ENCODE results near the gene TRIM9. TPM values are rescaled to one million over a fixed set of nuclear protein-coding genes. Genes with fewer than 3 reads are reported as not detected.

The TRIM9 gene
- total and polyA plus RNA-seq, 2 donors (not counting 3 experiments of a cell fraction or from before 2014, with no cell fraction given), result not detected

DNA sequence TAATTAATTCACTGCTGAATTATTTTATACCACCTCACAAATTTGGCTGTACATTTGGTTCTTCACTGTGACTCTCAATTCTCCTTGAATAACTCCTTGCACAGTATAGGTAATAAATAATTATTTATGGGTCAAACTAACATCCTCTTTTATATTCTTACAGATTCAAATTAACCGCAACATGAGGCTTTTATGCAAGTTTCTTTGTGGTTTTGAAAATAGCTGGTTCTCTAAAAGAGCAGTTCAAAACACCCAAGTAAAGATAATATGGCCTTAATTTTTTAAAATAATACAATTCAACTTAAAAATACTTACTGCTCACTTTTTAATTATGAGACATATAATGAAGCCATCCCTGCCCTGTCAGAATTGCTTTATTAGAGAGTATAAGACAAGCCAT, 12.9 kb upstream of the TRIM9 start:
- H3K36me3 ChIP-seq (ENCODE audit: control insufficient read depth in 2 of 2, extremely low read depth in 1 of 2, insufficient read depth in 2 of 2, low read length in 2 of 2), result no peaks in the 10 kb centered on the region
- TF ChIP-seq MYC (IDR thresholded peaks at IDR 0.05; ENCODE audit: low read depth, low read length), result no peak
- TF ChIP-seq, protein P1, sequence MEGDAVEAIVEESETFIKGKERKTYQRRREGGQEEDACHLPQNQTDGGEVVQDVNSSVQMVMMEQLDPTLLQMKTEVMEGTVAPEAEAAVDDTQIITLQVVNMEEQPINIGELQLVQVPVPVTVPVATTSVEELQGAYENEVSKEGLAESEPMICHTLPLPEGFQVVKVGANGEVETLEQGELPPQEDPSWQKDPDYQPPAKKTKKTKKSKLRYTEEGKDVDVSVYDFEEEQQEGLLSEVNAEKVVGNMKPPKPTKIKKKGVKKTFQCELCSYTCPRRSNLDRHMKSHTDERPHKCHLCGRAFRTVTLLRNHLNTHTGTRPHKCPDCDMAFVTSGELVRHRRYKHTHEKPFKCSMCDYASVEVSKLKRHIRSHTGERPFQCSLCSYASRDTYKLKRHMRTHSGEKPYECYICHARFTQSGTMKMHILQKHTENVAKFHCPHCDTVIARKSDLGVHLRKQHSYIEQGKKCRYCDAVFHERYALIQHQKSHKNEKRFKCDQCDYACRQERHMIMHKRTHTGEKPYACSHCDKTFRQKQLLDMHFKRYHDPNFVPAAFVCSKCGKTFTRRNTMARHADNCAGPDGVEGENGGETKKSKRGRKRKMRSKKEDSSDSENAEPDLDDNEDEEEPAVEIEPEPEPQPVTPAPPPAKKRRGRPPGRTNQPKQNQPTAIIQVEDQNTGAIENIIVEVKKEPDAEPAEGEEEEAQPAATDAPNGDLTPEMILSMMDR (IDR thresholded peaks at IDR 0.05; ENCODE audit: extremely low read depth in 1 of 2, insufficient read depth in 1 of 2, low read depth in 1 of 2, low read length in 2 of 2), result no peak
- H3K9me3 ChIP-seq (replicated peaks; ENCODE audit: control insufficient read depth, insufficient read depth, low read length), result no peaks in the 10 kb centered on the region
- FAIRE-seq (no peak), DNase-seq (ENCODE audit: low read depth, low spot score) (no peak)
- CTCF ChIA-PET, result interaction anchor here (1.1 to 1.5 kb wide), 2 partner anchors 9 kb away, joined by 3 to 4 read pairs; no protein-coding TSS in a partner anchor
- H3K4me2 ChIP-seq (ENCODE audit: insufficient read depth, low read length), result no peak overlapping the region
- peaks cover 5 to 9% of the 10 kb centered on the region in 2 experiments for H3K27me3 ChIP-seq (ENCODE audit: control insufficient read depth in 2 of 2, insufficient read depth in 2 of 2, low read length in 2 of 2)
- intact Hi-C loops (cut with micrococcal nuclease) (no loop called here), dilution Hi-C loops (cut with MboI; ENCODE audit: extremely low pct_ligation_motif_present, low sequenced_read_pairs) (no loop called here)
- no peaks in the 10 kb centered on the region for H3K4me1 ChIP-seq (ENCODE audit: control insufficient read depth, extremely low read depth, insufficient read depth, low read length)
- H3K9ac ChIP-seq (replicated peaks; ENCODE audit: extremely low read depth, insufficient read depth, low read length), result no peak overlapping the region
- no peaks in the 10 kb centered on the region for H4K20me1 ChIP-seq (replicated peaks; ENCODE audit: control insufficient read depth, extremely low read depth, insufficient read depth, low read length)
- H3K9me1 ChIP-seq (replicated peaks; ENCODE audit: control insufficient read depth, extremely low read depth, insufficient read depth, low read length), result no peaks in the 10 kb centered on the region
- H3K4me3 ChIP-seq (replicated peaks in 1 of 3; ENCODE audit: insufficient read depth in 1 of 3, low read depth in 1 of 3, low read length in 3 of 3), result no peak overlapping the region
- no peak overlapping the region for H3K27ac ChIP-seq (ENCODE audit: insufficient read depth, low read depth, low read length)
- BruUV-seq (replicated peaks), result no TSS peak
- H2AFZ ChIP-seq (ENCODE audit: low read depth, low read length), result no peak overlapping the region
- H3K79me2 ChIP-seq (ENCODE audit: control insufficient read depth, insufficient read depth, low read length), result no peaks in the 10 kb centered on the region
- POLR2A ChIA-PET, result no interaction called here

DNA sequence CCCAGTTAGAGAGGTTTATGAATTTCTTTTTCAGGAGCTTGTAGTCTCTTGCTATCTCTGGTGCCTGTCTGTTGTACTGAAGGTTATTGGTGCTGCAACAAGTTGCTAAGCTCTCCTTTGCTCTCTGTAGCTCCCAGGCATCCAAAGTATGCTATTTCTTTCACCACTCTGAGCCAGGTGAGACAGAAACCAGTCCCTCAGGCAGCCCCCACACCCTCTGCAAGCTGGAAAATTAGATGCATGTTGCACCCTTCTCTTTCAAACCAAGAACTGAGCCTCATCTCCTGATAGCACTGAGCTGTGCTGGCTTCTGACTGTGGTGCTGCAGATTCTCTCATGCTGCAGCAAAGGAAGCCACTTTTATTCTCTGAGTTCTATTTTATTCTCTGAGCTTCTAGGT, 9.6 kb upstream of the TRIM9 start:
- dilution Hi-C loops (cut with MboI; ENCODE audit: extremely low pct_ligation_motif_present, low sequenced_read_pairs), result no loop called here
- ChIA-PET CTCF (interaction anchor here (0.7 to 1.7 kb wide), 5 partner anchors 10 to 405 kb away, joined by 3 to 4 read pairs (median 4); partner anchors contain the start of gene TRIM9), POLR2A (no interaction called here)
- Histone ChIP-seq H3K27me3 (ENCODE audit: control insufficient read depth in 2 of 2, insufficient read depth in 2 of 2, low read length in 2 of 2) (peaks cover 10 to 18% of the 10 kb centered on the region in 2 experiments), H3K9ac (replicated peaks; ENCODE audit: extremely low read depth, insufficient read depth, low read length) (no peak overlapping the region), H3K36me3 (ENCODE audit: control insufficient read depth in 2 of 2, extremely low read depth in 1 of 2, insufficient read depth in 2 of 2, low read length in 2 of 2) (no peaks in the 10 kb centered on the region), H3K4me3 (replicated peaks in 1 of 3; ENCODE audit: insufficient read depth in 1 of 3, low read depth in 1 of 3, low read length in 3 of 3) (no peak overlapping the region), H3K4me2 (ENCODE audit: insufficient read depth, low read length) (no peak overlapping the region), H3K27ac (ENCODE audit: insufficient read depth, low read depth, low read length) (no peak overlapping the region), H4K20me1 (replicated peaks; ENCODE audit: control insufficient read depth, extremely low read depth, insufficient read depth, low read length) (no peaks in the 10 kb centered on the region), H2AFZ (ENCODE audit: low read depth, low read length) (no peak overlapping the region), H3K79me2 (ENCODE audit: control insufficient read depth, insufficient read depth, low read length) (no peaks in the 10 kb centered on the region), H3K9me3 (replicated peaks; ENCODE audit: control insufficient read depth, insufficient read depth, low read length) (no peaks in the 10 kb centered on the region), H3K4me1 (ENCODE audit: control insufficient read depth, extremely low read depth, insufficient read depth, low read length) (no peaks in the 10 kb centered on the region), H3K9me1 (replicated peaks; ENCODE audit: control insufficient read depth, extremely low read depth, insufficient read depth, low read length) (no peaks in the 10 kb centered on the region)
- FAIRE-seq (no peak), DNase-seq (ENCODE audit: low read depth, low spot score) (no peak)
- BruUV-seq (replicated peaks), result no TSS peak
- TF ChIP-seq MYC (IDR thresholded peaks at IDR 0.05; ENCODE audit: low read depth, low read length), result no peak
- TF ChIP-seq GATA2 (IDR thresholded peaks at IDR 0.05; ENCODE audit: insufficient read depth, insufficient read length, low read depth, low read length), result no peak
- no peak for TF ChIP-seq MAX (IDR thresholded peaks at IDR 0.05; ENCODE audit: insufficient read depth, insufficient read length)
- no peak for TF ChIP-seq EZH2 (IDR thresholded peaks at IDR 0.05; ENCODE audit: borderline replicate concordance, low read depth, low read length, severe bottlenecking)
- no peak for TF ChIP-seq POLR2A (IDR thresholded peaks at IDR 0.05; ENCODE audit: low read depth, low read length)
- TF ChIP-seq, protein P1 (IDR thresholded peaks at IDR 0.05; ENCODE audit: extremely low read depth in 1 of 2, insufficient read depth in 1 of 2, low read depth in 1 of 2, low read length in 2 of 2), result no peak
- no peak for TF ChIP-seq JUN (IDR thresholded peaks at IDR 0.05; ENCODE audit: borderline replicate concordance, insufficient read depth, insufficient read length, low read depth)
- TF ChIP-seq POLR2AphosphoS5 (IDR thresholded peaks at IDR 0.05; ENCODE audit: insufficient read depth, low read depth, low read length), result no peak
- no peak for TF ChIP-seq FOS (IDR thresholded peaks at IDR 0.05; ENCODE audit: borderline replicate concordance, insufficient read depth, low read length)
- intact Hi-C loops (cut with micrococcal nuclease), result no loop called here

All from endothelial cell of umbilical vein (primary cell).